Ramos (cell line): ENCODE results near the gene EXOSC2.

Source experiments
- in situ Hi-C: fragments of 300-500 bp; cut with MboI; formaldehyde crosslinking; loops from one replicate; pipeline ENCODE4 v1.14.3; 2022; ENCODE audit warnings: low sequenced_read_pairs; ENCODE audit not compliant: unreplicated experiment

Gene EXOSC2, protein sequence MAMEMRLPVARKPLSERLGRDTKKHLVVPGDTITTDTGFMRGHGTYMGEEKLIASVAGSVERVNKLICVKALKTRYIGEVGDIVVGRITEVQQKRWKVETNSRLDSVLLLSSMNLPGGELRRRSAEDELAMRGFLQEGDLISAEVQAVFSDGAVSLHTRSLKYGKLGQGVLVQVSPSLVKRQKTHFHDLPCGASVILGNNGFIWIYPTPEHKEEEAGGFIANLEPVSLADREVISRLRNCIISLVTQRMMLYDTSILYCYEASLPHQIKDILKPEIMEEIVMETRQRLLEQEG

DNA sequence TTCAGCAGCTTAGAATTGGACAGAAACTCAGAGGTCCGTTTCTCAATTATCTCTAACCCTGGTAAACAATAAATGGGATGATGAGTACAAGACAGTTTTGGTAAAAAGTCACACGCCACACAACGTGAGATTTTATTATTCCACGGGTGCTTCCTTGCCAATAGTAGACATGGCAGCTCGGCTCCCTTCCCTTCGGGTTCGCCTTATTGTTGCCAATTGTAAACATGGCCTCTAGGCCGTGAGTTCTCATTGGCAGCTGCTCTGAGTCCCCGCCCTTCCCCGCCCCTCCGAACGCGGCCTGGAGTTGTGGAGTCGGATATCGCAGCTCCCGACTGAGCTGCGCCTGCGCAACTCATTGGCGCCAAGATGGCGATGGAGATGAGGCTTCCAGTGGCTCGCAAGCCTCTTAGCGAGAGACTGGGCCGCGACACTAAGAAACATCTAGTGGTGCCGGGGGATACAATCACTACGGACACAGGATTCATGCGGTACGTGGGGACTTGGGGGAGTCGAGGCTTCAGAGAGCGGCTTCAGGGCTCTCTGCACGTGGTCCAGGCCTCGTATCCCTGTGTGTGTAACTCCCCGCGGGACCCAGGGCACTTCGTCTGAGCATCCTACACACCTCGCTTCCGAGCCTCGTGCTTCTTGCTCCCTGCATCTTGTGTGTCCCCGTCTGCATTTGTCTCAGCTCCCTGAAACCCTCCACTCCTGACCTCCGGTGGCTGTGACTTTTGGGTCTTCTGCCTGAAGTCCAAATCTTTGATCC, at the start of gene EXOSC2:
TSS of gene EXOSC2 (plus strand) at position 355 of the 766 bp plus-strand sequence. CDS start at position 367, 12 bp downstream.
- in situ Hi-C loops = no loop called here

DNA sequence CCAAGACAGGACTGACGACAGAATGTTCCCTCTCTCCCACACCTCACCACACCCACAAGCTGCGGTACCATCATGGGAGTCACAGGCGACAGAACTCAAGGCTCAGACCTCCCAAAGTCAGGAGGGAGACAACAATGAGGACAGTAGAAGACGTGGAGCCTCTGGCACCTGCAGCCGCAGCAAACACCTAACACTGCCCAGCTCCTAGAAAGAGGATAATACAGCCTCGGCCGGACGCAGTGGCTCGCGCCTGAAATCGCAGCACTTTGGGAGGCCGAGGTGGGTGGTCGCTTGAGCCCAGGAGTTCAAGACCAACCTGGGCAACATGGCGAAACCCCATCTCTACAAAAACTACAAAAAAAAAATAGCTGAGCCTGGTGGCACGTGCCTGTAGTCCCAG, 42.4 kb upstream of the EXOSC2 start:
- in situ Hi-C loops = no loop called here

DNA sequence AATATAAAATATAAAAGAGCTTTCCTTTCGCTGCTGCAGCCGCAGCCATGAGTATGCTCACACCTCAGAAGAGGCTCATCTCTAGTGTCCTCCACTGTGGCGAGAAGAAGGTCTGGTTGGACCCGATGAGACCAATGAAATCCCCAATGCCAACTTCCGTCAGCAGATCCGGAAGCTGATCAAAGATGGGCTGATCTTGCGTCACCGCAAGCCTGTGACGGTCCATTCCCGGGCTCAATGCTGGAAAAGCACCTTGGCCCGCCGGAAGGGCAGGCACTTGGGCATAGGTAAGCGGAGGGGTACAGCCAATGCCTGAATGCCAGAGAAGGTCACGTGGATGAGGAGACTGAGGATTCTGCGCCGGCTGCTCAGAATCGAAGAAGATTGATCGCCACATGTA, 41.8 kb upstream of the EXOSC2 start:
- in situ Hi-C loops = no loop called here

DNA sequence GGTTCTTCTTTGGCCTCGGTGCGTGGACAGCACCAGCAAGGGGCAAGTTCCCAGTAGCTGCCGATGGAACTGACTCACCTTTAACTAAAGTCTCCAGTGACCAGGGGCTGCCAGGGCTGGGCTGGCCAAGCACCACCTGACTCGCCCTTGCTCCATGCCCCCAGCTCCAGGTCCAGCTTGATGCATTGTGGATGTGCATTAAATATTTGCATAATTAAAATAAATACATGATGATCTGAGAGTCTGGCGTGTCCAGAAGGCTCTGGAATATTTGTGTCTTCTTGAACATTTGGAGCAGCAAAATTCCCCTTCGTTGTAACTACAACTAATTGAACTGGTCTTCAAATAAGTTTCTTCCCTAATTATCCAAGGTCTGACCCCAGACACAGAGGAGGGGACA, 38.7 kb upstream of the EXOSC2 start:
- in situ Hi-C loops = no loop called here

DNA sequence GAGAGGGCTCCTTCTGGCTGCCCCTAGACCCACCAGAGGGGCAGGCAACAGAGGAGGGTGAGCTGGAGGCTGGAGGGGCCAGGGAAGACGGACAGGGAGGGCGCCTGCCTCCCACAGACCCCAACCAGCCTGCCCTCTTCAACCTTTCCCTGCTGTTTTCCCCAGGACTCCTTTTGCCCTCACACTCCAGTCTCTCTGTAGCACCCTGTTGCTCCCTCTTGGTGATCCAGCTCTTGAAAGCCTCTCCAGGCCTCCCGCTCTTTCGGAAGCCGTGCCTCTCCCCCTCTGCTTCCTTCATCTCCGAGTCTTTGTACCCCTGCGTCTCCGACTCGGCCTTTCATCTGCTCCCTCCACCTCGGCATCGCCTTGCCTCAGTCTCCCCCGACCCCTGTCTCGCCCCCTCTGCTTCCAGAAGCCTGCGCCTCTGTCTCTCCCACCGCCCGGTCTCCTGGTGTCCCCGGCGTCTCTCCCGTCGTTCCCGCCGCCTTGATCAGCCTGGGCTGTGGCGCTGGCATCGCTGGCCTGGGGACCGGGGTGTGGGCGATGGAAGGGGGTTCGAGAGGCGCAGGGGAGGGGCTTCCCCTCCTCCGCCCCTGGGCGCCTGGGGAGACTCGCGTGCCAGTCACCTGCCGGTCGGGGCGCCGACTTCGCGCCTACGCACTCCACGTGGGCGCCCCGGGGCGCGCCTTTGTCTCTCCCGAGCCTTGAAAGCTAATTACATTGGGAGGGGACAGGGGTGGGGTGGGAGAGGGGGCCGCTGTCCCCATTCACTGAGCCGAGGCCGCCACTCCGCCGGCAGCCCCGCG, 34.5 kb upstream of the EXOSC2 start:
- in situ Hi-C loops = no loop called here

DNA sequence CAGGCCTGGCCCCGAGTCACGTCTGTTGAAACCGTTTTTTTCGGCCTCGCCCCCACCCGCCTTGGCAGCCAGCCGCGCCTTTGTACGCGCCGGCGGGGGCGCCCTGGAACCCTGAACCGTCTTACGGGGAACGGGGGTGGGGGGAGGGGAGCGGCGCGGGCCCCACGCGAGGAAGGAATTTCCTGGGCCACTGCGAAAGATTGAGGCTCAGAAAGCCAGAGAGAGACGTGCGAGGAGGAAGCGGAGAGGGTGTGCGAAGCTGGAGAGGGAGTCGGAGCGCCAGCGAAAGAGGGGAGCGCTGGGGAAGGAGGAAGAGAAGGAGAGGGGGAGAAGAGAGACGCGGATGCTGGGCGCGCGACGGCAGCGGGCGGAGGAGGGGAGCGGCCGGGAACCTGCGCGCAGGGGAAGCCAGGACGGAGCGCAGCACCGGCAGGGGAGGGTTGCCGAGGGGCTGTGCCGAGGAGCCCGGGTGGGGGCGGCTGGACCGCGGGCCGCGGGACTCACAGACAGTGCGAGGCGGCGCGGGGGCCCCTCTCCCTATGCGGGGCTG, 33.8 kb upstream of the EXOSC2 start:
- in situ Hi-C loops = no loop called here

DNA sequence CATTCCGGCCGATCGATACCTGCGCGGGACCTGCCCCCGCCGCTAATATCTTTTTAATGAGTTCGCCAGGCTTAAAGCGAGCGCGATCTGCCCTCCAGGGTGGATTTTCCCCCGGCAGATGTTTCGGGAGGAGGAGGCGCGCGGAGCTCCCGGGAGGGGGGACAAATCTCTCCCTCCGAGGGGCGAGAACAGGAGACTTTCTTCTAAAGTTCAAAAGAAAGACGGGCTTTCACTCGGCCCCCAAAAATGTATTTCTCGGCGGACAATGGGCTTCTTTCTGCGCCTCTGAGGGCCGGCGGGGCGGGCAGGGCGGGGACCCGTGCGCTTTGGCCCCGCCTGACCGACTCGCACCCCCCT, 33.3 kb upstream of the EXOSC2 start:
- in situ Hi-C loops = no loop called here

DNA sequence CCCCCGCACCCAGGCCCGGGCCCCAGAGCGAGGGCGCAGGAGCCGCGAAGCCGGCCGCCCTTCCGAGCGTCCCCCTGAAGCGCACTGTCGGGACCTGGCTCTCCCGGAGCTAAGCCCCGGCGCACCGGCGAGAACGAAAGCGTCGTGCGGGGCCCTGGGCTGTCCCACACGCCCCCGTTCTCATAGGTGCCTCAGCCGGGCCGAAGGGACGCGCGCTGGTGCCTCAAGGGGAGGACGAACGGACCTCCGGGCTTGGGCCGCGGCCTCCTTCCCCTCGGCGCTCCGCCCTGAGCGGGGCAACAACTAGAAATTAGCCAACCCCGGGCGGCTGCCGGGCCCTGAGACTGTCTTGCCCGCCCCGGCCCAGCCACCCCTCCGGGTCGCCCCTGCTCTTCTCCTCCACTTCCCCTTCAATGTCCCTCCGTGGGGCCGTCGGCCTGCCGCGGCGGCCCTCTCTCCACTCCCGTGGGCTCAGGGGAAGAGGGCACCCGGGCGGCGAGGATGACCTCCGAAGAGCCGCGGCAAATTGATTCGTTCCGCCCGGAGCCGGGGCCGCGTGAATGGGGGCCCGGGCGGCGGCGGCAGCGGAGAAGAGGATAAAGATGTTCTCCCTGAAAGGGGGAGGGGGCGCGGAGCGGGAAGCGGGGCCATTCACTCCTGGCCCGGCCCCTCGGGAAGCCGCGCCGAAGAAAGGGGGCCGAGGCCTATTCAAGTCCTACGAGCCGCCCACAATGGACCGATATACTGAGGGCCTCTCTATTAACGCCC, 32.7 kb upstream of the EXOSC2 start:
- in situ Hi-C loops = no loop called here

DNA sequence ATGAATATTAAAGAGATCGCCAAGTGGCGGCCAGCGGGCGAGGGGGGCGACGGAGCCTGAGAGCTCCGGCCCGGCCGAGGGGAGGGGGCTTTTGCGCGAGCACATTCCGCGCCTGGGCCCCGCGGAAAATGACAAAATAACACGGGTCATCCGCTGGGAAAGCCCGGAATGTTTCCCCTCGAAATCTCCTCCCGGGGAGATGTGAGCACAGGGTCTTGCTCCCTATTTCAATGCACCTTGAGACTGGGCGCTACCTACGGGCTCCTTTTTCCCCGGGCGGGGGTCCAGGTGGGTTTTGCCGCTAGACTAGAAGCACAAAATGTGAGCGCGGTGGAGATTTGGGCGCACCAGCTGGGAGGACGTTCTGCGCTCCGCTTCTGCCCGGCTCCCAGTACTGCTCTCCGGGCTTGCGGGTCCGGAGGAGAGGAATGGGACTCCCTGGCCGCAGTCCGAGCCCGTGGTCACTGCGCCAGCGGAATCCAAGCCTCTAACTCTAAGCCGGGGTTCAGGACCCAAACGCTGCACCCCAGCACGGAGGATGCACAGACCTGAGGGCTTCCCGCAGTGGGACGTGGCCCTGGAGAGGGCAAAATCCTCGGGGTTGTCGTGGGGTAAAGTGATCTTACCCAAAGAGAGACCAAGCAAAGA, 32.0 kb upstream of the EXOSC2 start:
- in situ Hi-C loops = no loop called here

DNA sequence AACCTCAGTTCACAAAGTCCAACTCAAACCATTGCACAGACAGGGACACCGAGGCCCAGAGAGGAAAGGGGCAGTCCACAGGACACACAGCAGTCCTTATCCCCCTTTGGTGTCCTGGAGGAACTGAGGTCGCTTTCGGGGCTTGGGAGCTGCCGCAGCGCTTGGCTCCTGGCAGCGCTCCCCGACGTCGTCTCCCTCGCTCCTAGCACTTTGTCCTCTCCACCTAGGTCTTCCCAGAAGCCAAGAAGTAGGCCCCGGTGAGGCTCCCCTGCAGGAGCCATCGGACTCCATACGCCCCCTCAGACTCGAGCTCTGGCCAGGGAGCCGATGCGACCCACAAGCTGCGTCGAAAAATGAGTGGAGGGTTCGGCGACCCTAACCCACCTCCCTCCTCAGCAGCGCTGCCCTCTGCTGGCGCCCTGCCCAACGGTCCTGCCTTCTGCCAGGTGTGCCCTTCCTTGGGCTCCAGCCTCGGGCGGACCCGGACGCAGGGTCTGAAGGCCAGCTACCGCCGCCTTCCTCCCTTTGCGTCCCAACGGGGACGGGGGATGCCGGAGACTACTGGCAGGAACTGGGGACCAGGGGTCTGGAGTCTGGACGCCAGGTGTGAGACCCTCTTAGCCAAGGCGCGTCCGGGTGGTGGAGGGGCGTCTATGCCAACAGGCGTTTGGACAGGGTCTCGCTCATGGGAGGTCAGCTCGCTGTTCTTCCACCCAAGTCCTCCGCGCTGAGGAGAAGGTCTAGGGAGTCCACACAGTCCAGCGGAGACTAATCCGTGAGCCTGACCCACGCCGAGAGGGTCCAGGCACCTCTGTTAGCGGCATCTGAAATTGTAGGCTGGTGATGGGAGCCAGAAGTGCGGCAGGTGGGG, 31.2 kb upstream of the EXOSC2 start:
- in situ Hi-C loops = no loop called here

DNA sequence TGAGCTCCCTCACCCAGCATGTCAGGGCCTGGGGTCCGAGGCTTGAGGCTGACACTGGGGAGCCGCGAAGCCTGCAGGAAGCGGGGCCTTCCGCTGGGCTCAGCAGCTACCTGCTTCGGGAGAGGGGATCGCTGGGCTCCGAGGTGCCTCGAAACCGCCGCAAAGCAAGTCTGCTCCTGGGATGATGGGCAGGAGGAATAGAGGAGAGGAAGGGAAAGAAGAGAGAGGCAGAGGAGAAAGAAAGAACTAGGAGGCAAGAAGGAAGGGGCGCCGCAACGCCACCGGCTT, 30.7 kb upstream of the EXOSC2 start:
- in situ Hi-C loops = no loop called here

DNA sequence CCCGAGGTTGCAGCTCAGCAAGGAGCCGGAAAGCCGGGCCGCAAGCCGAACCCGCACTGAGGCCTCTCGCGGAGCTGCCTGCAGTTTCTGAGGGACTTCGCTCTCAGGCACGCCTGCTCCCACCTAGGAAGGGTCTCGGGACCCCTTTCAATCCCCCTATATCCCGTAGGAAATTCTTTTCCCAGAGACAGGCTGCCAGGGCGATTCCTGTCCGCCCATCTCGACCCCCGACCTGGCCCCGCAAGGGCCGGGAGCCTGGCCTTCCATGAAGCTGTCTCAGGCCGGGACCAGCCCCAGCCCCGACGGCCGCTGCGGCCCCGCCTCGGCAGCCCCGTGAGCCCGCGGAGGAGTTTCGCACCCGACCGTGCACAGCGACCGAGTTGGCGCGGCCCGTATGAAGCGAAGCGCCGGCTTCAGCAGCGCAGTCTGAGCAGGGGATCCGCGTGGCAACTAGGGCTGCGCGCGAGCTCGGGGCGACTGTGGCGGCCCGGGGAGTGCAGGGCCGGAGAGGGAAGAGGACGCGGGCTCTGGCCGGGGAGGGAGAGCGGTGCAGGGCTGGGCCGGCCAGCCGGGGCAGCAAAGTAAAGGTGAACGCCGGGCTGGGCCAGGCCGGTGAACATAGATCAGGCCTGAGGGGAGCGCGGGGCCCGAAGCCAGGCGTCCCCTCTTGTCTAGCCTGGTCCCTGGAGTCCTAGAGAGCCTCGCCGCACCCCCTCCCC, 30.2 kb upstream of the EXOSC2 start:
- in situ Hi-C loops = no loop called here

DNA sequence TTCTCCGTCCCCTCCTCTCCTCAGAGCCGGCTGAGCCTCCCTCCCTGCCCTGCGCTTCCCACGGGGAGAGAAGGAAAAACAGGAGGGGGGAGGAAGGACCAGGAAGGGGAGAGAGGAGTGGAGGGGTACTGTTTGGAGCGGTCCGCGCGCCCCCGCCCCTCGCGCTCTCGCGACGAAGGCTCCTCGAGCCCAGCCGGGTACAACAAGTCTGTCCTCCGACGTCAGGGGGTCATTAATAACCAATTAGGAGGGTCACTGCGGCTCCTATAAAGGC, 29.7 kb upstream of the EXOSC2 start:
- in situ Hi-C loops = no loop called here

DNA sequence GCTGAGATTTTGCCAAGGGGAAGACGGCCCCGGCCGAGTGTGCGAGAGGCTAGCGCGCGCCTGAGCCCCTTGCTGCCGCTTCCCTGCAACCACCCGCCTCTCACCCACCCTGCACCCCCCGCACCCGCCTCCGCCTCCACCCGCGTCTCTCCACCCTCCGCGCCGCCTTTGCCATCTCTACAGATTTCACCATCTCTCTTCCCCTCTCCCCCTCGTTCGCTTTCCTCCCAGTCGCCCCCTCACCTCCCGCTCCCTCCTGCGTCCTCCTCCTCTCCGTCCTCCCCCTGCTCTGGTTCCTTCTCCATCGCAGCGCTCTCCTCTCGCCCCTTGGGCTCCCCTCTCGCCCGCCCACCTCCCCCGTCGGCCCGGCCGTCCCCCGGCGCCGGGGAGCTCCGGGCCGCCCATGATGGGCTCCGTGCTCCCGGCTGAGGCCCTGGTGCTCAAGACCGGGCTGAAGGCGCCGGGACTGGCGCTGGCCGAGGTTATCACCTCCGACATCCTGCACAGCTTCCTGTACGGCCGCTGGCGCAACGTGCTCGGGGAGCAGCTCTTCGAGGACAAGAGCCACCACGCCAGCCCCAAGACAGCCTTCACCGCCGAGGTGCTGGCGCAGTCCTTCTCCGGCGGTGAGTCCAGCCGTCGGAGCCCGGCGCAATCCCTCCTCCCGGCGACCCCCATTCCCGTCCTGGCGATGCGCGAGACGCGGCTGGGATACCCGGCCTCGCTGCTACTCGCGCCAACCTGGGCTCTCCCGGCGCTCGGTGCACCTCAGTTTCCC, 29.1 kb upstream of the EXOSC2 start, which contains the start of gene PRDM12:
TSS of gene PRDM12 (plus strand) at position 344 of the 778 bp plus-strand sequence. CDS start at position 404, 60 bp downstream.
- in situ Hi-C loops = no loop called here

DNA sequence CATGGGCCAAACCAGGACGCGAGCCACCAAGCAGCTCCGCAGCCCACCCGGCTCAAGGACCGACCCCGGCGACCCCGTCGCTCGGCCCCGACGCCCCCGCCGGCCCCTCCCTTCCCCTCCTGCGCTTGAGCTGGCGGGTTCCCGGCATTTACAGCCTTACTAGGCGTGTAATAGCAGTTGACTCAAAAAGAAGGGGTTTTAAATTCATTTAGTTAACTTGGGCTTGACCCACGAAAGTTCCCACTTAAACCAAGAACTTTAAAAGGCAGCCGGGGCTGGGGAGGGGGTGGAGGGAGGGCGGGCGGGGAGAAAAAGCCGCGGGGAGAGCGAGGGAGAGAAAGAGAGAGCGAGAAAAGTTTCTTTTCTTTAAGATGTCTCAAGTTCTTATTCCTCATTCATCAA, 28.6 kb upstream of the EXOSC2 start:
- in situ Hi-C loops = no loop called here

DNA sequence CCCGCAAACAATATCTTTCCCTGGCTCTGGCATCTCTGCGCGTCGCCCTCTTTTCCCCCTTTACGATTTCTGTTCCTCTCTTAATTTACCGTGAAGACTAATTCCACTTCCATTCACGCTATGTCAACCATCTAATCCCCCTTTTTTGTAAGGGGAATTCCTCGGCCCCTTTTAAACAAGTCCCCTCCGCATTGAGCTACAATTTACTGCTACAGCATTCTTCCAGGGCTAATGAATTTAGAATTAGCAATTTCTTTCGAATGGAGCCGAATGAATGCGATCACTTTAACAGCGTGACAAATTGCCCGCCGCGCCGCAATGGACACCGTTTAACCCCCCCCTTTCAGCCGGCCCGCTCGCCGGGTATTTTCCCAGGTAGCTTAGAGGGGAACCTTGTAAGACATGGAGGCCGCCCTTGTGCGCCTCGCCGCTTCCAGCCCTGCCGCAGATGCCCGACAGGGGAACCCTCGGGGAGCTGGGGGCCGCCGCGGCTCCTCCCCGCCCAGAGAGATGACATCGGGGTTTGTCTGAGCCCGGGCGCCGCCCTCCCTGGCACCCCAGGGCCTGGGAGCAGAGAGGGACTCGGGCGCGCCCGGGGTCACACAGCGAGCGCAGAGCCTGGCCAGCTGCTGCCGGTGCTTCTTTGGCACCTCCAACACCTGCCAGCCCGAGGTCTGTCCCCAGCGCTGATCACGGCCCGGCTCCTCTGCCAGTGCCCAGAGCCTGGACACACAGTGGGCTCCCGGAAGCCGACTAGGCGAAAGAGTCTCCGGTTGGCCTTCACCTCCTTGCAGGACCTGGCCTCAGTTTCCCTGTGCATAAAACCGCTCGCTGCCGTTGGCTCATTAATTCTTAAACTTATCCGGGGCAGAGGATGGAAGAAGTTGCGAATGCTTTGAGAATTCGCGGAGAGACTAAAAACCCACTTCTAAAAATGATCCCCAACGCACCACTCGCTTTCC, 27.9 kb upstream of the EXOSC2 start:
- in situ Hi-C loops = no loop called here
